Measurements from ENCODE around the gene GPR132. TPM values are rescaled to one million over a fixed set of nuclear protein-coding genes. Genes with fewer than 3 reads are reported as not detected.

The GPR132 gene
- total RNA-seq, 2 experiments from 2014 or later = 51.2 to 51.4 TPM

- POLR2A ChIA-PET = interaction anchor here (0.7 to 3.6 kb wide), 10 partner anchors 9 to 275 kb away, joined by 3 to 18 read pairs (median 4); partner anchors contain the start of gene BRF1
- H3K4me3 Mint-ChIP-seq = peak overlapping the region; percentile 52
These were observed 39.0 kb downstream of the GPR132 start for GRCh38 chr14:105026033-105026785.

GRCh38 chr14:105025429-105025828 is 39.8 kb downstream of the GPR132 start:
- H3K36me3 Mint-ChIP-seq (ENCODE audit: low read depth) = peaks cover 17% of the 10 kb centered on the region
- H3K27ac Mint-ChIP-seq = peak overlapping the region; percentile 90
- H3K27me3 Mint-ChIP-seq = no peaks in the 10 kb centered on the region
- peaks cover 58% of the 10 kb centered on the region for H3K4me1 Mint-ChIP-seq
- ChIA-PET CTCF (interaction anchor here (0.6 to 3.4 kb wide), 6 partner anchors 20 to 65 kb away, joined by 3 to 36 read pairs (median 5); partner anchors contain the start of gene CLBA1), POLR2A (interaction anchor here (0.9 to 3.6 kb wide), 8 partner anchors 11 to 267 kb away, joined by 3 to 18 read pairs (median 4); no protein-coding TSS in a partner anchor)
- H3K9me3 Mint-ChIP-seq = peaks cover 2% of the 10 kb centered on the region
- H3K4me3 Mint-ChIP-seq = no peak overlapping the region
- DNase-seq = no peak

More at GRCh38 chr14:105026033-105026785, 39.0 kb downstream of the GPR132 start:
- Mint-ChIP-seq H3K27me3 (no peaks in the 10 kb centered on the region), H3K4me1 (peaks cover 58% of the 10 kb centered on the region), H3K27ac (peak overlapping the region; percentile 90), H3K36me3 (ENCODE audit: low read depth) (peaks cover 17% of the 10 kb centered on the region), H3K9me3 (peaks cover 2% of the 10 kb centered on the region)
- CTCF ChIA-PET = interaction anchor here (0.6 to 3.4 kb wide), 5 partner anchors 9 to 64 kb away, joined by 3 to 36 read pairs (median 5); partner anchors contain the start of gene CLBA1
- no peak for DNase-seq

GRCh38 chr14:105023791-105024480 is 41.3 kb downstream of the GPR132 start:
- Mint-ChIP-seq H3K9me3 (peaks cover 2% of the 10 kb centered on the region), H3K27ac (peak overlapping the region; percentile 27), H3K4me1 (peaks cover 67% of the 10 kb centered on the region), H3K27me3 (no peaks in the 10 kb centered on the region), H3K36me3 (ENCODE audit: low read depth) (peaks cover 31% of the 10 kb centered on the region), H3K4me3 (no peak overlapping the region)
- ChIA-PET CTCF (interaction anchor here (2.5 kb wide), 1 partner anchor 38 kb away, joined by 5 read pairs; the partner anchor contains the start of gene CLBA1), POLR2A (interaction anchor here (3.6 kb wide), 1 partner anchor 37 kb away, joined by 18 read pairs; no protein-coding TSS in a partner anchor)
- no peak for DNase-seq

GRCh38 chr14:105023144-105023543 is 42.1 kb downstream of the GPR132 start:
- Mint-ChIP-seq H3K4me1 (peaks cover 75% of the 10 kb centered on the region), H3K9me3 (peaks cover 2% of the 10 kb centered on the region), H3K36me3 (ENCODE audit: low read depth) (peaks cover 39% of the 10 kb centered on the region), H3K4me3 (peak overlapping the region; percentile 26), H3K27me3 (no peaks in the 10 kb centered on the region), H3K27ac (peak overlapping the region; percentile 53)
- ChIA-PET POLR2A (interaction anchor here (7.6 kb wide), 1 partner anchor 39 kb away, joined by 120 read pairs; the partner anchor contains the start of gene GPR132), CTCF (interaction anchor here (6.2 kb wide), 1 partner anchor 22 kb away, joined by 59 read pairs; no protein-coding TSS in a partner anchor)
- no peak for DNase-seq

GRCh38 chr14:105022276-105022670 is 43.0 kb downstream of the GPR132 start:
- peaks cover 2% of the 10 kb centered on the region for H3K9me3 Mint-ChIP-seq
- CTCF ChIA-PET = interaction anchor here (0.8 to 6.2 kb wide), 2 partner anchors 23 to 43 kb away, joined by 3 to 59 read pairs; partner anchors contain the start of gene GPR132

GRCh38 chr14:105021656-105022275 is 43.5 kb downstream of the GPR132 start:
- Mint-ChIP-seq H3K36me3 (ENCODE audit: low read depth) (peaks cover 42% of the 10 kb centered on the region), H3K4me3 (peak overlapping the region; percentile 87), H3K4me1 (peaks cover 77% of the 10 kb centered on the region), H3K27me3 (no peaks in the 10 kb centered on the region), H3K27ac (peak overlapping the region; percentile 84), H3K9me3 (peaks cover under 1% of the 10 kb centered on the region)
- POLR2A ChIA-PET = interaction anchor here (1.0 to 7.6 kb wide), 11 partner anchors 11 to 40 kb away, joined by 3 to 120 read pairs (median 8); partner anchors contain the start of genes CLBA1 and GPR132
- peak; percentile 42 for DNase-seq
- CTCF ChIA-PET = interaction anchor here (0.8 to 6.2 kb wide), 4 partner anchors 23 to 44 kb away, joined by 3 to 59 read pairs (median 4); partner anchors contain the start of genes CLBA1 and GPR132

More at GRCh38 chr14:105022276-105022670, 43.0 kb downstream of the GPR132 start:
- peaks cover 76% of the 10 kb centered on the region for H3K4me1 Mint-ChIP-seq
- no peaks in the 10 kb centered on the region for H3K27me3 Mint-ChIP-seq
- H3K27ac Mint-ChIP-seq = no peak overlapping the region
- POLR2A ChIA-PET = interaction anchor here (2.1 to 7.6 kb wide), 5 partner anchors 11 to 40 kb away, joined by 7 to 120 read pairs (median 44); partner anchors contain the start of genes CLBA1 and GPR132
- peak overlapping the region; percentile 87 for H3K4me3 Mint-ChIP-seq
- peaks cover 42% of the 10 kb centered on the region for H3K36me3 Mint-ChIP-seq (ENCODE audit: low read depth)
- no peak for DNase-seq

GRCh38 chr14:105020815-105021655 is 44.2 kb downstream of the GPR132 start, which contains the start of gene CDCA4:
TSS of gene CDCA4 (minus strand) at chr14:105021083. CDS start at chr14:105011929, 9,154 bp downstream.
- ChIA-PET POLR2A (interaction anchor here (0.6 to 7.6 kb wide), 28 partner anchors 10 to 471 kb away, joined by 3 to 120 read pairs (median 5); partner anchors contain the start of genes BRF1, CLBA1, GPR132 and NUDT14), CTCF (interaction anchor here (0.9 to 6.2 kb wide), 6 partner anchors 24 to 69 kb away, joined by 3 to 59 read pairs (median 6); partner anchors contain the start of gene CLBA1)
- Mint-ChIP-seq H3K27ac (peak within 1 kb of the TSS; percentile 94), H3K36me3 (ENCODE audit: low read depth) (peaks cover 49% of the 10 kb centered on the region), H3K9me3 (no peaks in the 10 kb centered on the region), H3K4me1 (peaks cover 77% of the 10 kb centered on the region), H3K27me3 (no peaks in the 10 kb centered on the region), H3K4me3 (peak within 1 kb of the TSS; percentile 96)
- peak; percentile 98 for DNase-seq

GRCh38 chr14:105019861-105020814 is 45.1 kb downstream of the GPR132 start:
- ChIA-PET POLR2A (interaction anchor here (0.7 to 7.6 kb wide), 24 partner anchors 9 to 471 kb away, joined by 3 to 120 read pairs (median 6); partner anchors contain the start of genes BRF1, CLBA1, GPR132 and NUDT14), CTCF (interaction anchor here (0.9 to 6.2 kb wide), 6 partner anchors 25 to 268 kb away, joined by 3 to 59 read pairs (median 5); partner anchors contain the start of gene SIVA1)
- DNase-seq = peak; percentile 63
- peak overlapping the region; percentile 94 for H3K27ac Mint-ChIP-seq
- peak overlapping the region; percentile 96 for H3K4me3 Mint-ChIP-seq
- peaks cover 77% of the 10 kb centered on the region for H3K4me1 Mint-ChIP-seq
- no peaks in the 10 kb centered on the region for H3K9me3 Mint-ChIP-seq
- peaks cover 58% of the 10 kb centered on the region for H3K36me3 Mint-ChIP-seq (ENCODE audit: low read depth)
- no peaks in the 10 kb centered on the region for H3K27me3 Mint-ChIP-seq

GRCh38 chr14:105018414-105018813 is 46.8 kb downstream of the GPR132 start:
- ChIA-PET POLR2A (interaction anchor here (0.7 to 7.6 kb wide), 9 partner anchors 10 to 44 kb away, joined by 3 to 120 read pairs (median 8); partner anchors contain the start of genes CLBA1 and GPR132), CTCF (interaction anchor here (2.5 to 6.2 kb wide), 2 partner anchors 27 to 43 kb away, joined by 9 to 59 read pairs; no protein-coding TSS in a partner anchor)
- no peak for DNase-seq
- Mint-ChIP-seq H3K9me3 (no peaks in the 10 kb centered on the region), H3K27ac (peak overlapping the region; percentile 94), H3K36me3 (ENCODE audit: low read depth) (peaks cover 71% of the 10 kb centered on the region), H3K4me3 (peak overlapping the region; percentile 96), H3K27me3 (no peaks in the 10 kb centered on the region), H3K4me1 (peaks cover 81% of the 10 kb centered on the region)

- POLR2A ChIA-PET = interaction anchor here (0.9 to 7.6 kb wide), 7 partner anchors 9 to 46 kb away, joined by 3 to 120 read pairs (median 7); partner anchors contain the start of gene GPR132
- peak overlapping the region; percentile 30 for H3K4me3 Mint-ChIP-seq
These were observed 49.3 kb downstream of the GPR132 start for GRCh38 chr14:105015905-105016304.

More at GRCh38 chr14:105015905-105016304, 49.3 kb downstream of the GPR132 start:
- DNase-seq = no peak
- peaks cover 78% of the 10 kb centered on the region for H3K4me1 Mint-ChIP-seq
- CTCF ChIA-PET = interaction anchor here (1.4 to 3.5 kb wide), 2 partner anchors 30 to 70 kb away, joined by 8 to 18 read pairs; no protein-coding TSS in a partner anchor
- H3K27ac Mint-ChIP-seq = peak overlapping the region; percentile 75
- H3K36me3 Mint-ChIP-seq (ENCODE audit: low read depth) = peaks cover 84% of the 10 kb centered on the region
- H3K27me3 Mint-ChIP-seq = no peaks in the 10 kb centered on the region
- no peaks in the 10 kb centered on the region for H3K9me3 Mint-ChIP-seq

All from activated CD4-positive, alpha-beta memory T cell treated with anti-CD3 and anti-CD28 coated beads, Interleukin-2, amount 10 ng/mL, durations not matched to agents 7 days and 5 days (primary cell).